ENCODE data around the gene NCKAP5L.
A peak's percentile ranks its signal among the peaks of the same experiment; 100 is the strongest.
"Not testable (repeated sequence)": the region's sequence is repeated elsewhere in the genome, so short reads cannot be mapped to it uniquely, and the experiment has no call there.

NCKAP5L gene

DNA sequence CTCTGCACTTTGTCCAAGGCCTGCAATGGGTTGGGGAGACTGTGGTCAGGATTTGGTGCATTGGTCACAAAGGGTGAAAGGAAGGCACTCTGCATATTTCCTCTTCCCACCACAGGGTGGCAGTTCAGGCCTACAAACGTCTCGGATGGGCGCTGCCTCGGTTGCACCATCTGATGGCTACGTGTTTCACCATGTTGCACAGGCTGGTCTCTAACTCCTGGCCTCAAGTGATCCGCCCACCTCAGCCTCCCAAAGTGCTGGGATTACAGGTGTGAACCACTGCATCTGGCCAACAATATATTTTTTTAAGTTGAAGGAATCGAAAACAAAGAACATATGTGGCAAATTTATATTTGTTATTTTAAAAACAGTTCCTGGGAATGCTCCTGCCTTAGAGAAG lies 51.8 kb downstream of the NCKAP5L start:
- Histone ChIP-seq H3K9ac (ENCODE audit: insufficient read length, low read depth) (no peak overlapping the region), H3K36me3 (ENCODE audit: insufficient read depth, insufficient read length, low read length) (no peaks in the 10 kb centered on the region), H3K4me3 (ENCODE audit: insufficient read length, low read depth) (no peak overlapping the region), H3K27me3 (ENCODE audit: insufficient read depth, insufficient read length) (peaks cover 4% of the 10 kb centered on the region), H3K9me3 (ENCODE audit: insufficient read depth, low read length) (no peaks in the 10 kb centered on the region), H3K4me1 (ENCODE audit: insufficient read depth, insufficient read length) (peaks cover 2% of the 10 kb centered on the region)
- peak; percentile 76 for DNase-seq (ENCODE audit: low read depth, low spot score)
- TF ChIP-seq SUZ12 (IDR thresholded peaks at IDR 0.05; ENCODE audit: extremely low read depth, insufficient read depth, insufficient read length) (no peak), YY1 (IDR thresholded peaks at IDR 0.05; ENCODE audit: insufficient read depth, insufficient read length) (no peak), ZNF274 (IDR thresholded peaks at IDR 0.05; ENCODE audit: low read depth, low read length) (no peak)

DNA sequence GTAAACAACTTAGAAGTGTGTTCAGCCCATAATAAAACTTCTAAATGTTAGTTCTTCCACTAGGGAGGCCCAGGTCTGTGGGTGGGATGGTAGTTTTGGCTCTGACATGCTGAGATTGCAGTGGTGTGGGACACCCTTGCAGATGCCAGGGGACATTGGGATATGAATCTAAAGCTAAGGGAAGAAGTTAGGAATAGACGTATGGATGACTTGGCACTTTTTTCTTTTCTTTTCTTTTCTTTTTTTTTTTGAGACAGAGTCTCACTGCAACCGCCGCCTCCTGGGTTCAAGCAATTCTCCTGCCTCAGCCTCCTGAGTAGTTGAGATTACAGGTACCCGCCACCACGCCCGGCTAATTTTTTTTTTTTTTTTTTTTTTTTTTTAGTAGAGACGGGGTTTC lies 55.1 kb downstream of the NCKAP5L start:
- H3K9ac ChIP-seq (ENCODE audit: insufficient read length, low read depth); H3K36me3 ChIP-seq (ENCODE audit: insufficient read depth, insufficient read length, low read length); H3K4me3 ChIP-seq (ENCODE audit: insufficient read length, low read depth): not testable (repeated sequence)

DNA sequence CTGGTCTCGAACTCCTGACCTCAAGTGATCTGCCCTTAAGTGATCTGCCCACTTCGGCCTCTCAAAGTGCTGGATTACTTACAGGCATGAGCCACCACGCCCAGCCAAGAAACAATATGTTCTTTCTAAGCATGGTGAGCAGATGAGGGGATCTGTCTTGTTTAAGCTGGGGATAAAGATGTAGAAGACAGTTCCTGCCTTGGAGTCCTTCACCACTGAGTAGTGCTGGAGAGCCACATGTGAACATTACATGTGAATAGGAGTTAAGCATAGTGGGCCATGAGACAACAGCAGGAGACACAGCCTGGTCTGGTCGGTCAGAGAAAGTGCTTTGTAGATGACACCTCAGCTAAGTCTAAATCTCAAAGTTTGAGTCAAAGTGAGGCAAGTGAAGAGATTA lies 60.9 kb downstream of the NCKAP5L start:
- no peak overlapping the region for H3K9ac ChIP-seq (ENCODE audit: insufficient read length, low read depth)
- no peaks in the 10 kb centered on the region for H3K27me3 ChIP-seq (ENCODE audit: insufficient read depth, insufficient read length)
- TF ChIP-seq ZNF274 (IDR thresholded peaks at IDR 0.05; ENCODE audit: low read depth, low read length): no peak
- no peak for TF ChIP-seq YY1 (IDR thresholded peaks at IDR 0.05; ENCODE audit: insufficient read depth, insufficient read length)
- TF ChIP-seq SUZ12 (IDR thresholded peaks at IDR 0.05; ENCODE audit: extremely low read depth, insufficient read depth, insufficient read length): no peak
- no peak overlapping the region for H3K4me3 ChIP-seq (ENCODE audit: insufficient read length, low read depth)
- no peaks in the 10 kb centered on the region for H3K9me3 ChIP-seq (ENCODE audit: insufficient read depth, low read length)
- H3K4me1 ChIP-seq (ENCODE audit: insufficient read depth, insufficient read length): no peaks in the 10 kb centered on the region
- DNase-seq (ENCODE audit: low read depth, low spot score): no peak
- H3K36me3 ChIP-seq (ENCODE audit: insufficient read depth, insufficient read length, low read length): peaks cover 29% of the 10 kb centered on the region

More for the DNA sequence above, 55.1 kb downstream of the NCKAP5L start:
- H3K27me3 ChIP-seq (ENCODE audit: insufficient read depth, insufficient read length); H3K9me3 ChIP-seq (ENCODE audit: insufficient read depth, low read length); H3K4me1 ChIP-seq (ENCODE audit: insufficient read depth, insufficient read length); DNase-seq (ENCODE audit: low read depth, low spot score): not testable (repeated sequence)

- DNase-seq (ENCODE audit: low read depth, low spot score): no peak
- peaks cover 41% of the 10 kb centered on the region for H3K36me3 ChIP-seq (ENCODE audit: insufficient read depth, insufficient read length, low read length)
- no peak overlapping the region for H3K4me3 ChIP-seq (ENCODE audit: insufficient read length, low read depth)
- H3K9me3 ChIP-seq (ENCODE audit: insufficient read depth, low read length): no peaks in the 10 kb centered on the region
- H3K27me3 ChIP-seq (ENCODE audit: insufficient read depth, insufficient read length): no peaks in the 10 kb centered on the region
- H3K4me1 ChIP-seq (ENCODE audit: insufficient read depth, insufficient read length): no peaks in the 10 kb centered on the region
- TF ChIP-seq SUZ12 (IDR thresholded peaks at IDR 0.05; ENCODE audit: extremely low read depth, insufficient read depth, insufficient read length) (no peak), YY1 (IDR thresholded peaks at IDR 0.05; ENCODE audit: insufficient read depth, insufficient read length) (no peak), ZNF274 (IDR thresholded peaks at IDR 0.05; ENCODE audit: low read depth, low read length) (no peak)
- no peak overlapping the region for H3K9ac ChIP-seq (ENCODE audit: insufficient read length, low read depth)
Measured at GRCh38 chr12:49766115-49766455, 62.1 kb downstream of the NCKAP5L start.

GRCh38 chr12:49764126-49764525 lies 64.1 kb downstream of the NCKAP5L start:
- Histone ChIP-seq H3K9me3 (ENCODE audit: insufficient read depth, low read length) (no peaks in the 10 kb centered on the region), H3K36me3 (ENCODE audit: insufficient read depth, insufficient read length, low read length) (peaks cover 56% of the 10 kb centered on the region)
- no peak for DNase-seq (ENCODE audit: low read depth, low spot score)

DNA sequence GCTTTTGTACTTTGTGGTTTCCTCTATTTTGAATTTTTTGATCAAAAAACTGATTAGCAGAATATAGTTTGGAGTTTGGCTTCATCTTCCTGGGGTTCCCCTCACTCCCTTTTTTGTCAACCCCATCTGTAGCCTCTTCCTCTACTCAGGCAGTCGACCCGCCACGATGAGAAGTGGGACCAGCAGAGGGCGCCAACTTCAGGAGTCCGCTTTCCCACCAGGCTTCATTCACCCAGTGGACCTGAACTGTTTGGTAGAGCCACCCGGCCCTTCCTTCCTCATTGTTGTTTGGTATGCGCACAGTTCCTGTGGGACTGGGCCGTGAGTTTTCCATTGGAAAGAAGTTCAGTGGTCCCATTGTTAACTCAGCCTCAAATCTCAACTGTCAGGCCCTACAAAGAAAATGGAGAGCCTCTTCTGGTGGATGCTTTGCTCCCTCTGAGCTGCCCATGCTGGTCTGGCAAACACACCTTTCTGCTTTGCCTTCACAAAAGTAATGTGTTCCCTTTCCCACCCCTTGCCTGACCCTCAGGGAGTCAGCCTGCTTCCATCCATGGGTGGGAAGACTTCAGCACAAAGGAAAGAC lies 65.1 kb downstream of the NCKAP5L start:
- H3K27me3 ChIP-seq (ENCODE audit: insufficient read depth, insufficient read length): no peaks in the 10 kb centered on the region
- TF ChIP-seq ZNF274 (IDR thresholded peaks at IDR 0.05; ENCODE audit: low read depth, low read length): no peak
- TF ChIP-seq YY1 (IDR thresholded peaks at IDR 0.05; ENCODE audit: insufficient read depth, insufficient read length): no peak
- no peak for TF ChIP-seq SUZ12 (IDR thresholded peaks at IDR 0.05; ENCODE audit: extremely low read depth, insufficient read depth, insufficient read length)
- peak; percentile 49 for DNase-seq (ENCODE audit: low read depth, low spot score)
- peaks cover 67% of the 10 kb centered on the region for H3K36me3 ChIP-seq (ENCODE audit: insufficient read depth, insufficient read length, low read length)
- H3K9me3 ChIP-seq (ENCODE audit: insufficient read depth, low read length): no peaks in the 10 kb centered on the region
- H3K4me3 ChIP-seq (ENCODE audit: insufficient read length, low read depth): no peak overlapping the region
- H3K9ac ChIP-seq (ENCODE audit: insufficient read length, low read depth): no peak overlapping the region
- H3K4me1 ChIP-seq (ENCODE audit: insufficient read depth, insufficient read length): no peaks in the 10 kb centered on the region

More at GRCh38 chr12:49764126-49764525, 64.1 kb downstream of the NCKAP5L start:
- no peak overlapping the region for H3K4me3 ChIP-seq (ENCODE audit: insufficient read length, low read depth)
- TF ChIP-seq YY1 (IDR thresholded peaks at IDR 0.05; ENCODE audit: insufficient read depth, insufficient read length) (no peak), ZNF274 (IDR thresholded peaks at IDR 0.05; ENCODE audit: low read depth, low read length) (no peak), SUZ12 (IDR thresholded peaks at IDR 0.05; ENCODE audit: extremely low read depth, insufficient read depth, insufficient read length) (no peak)
- H3K4me1 ChIP-seq (ENCODE audit: insufficient read depth, insufficient read length): no peaks in the 10 kb centered on the region
- H3K27me3 ChIP-seq (ENCODE audit: insufficient read depth, insufficient read length): no peaks in the 10 kb centered on the region
- no peak overlapping the region for H3K9ac ChIP-seq (ENCODE audit: insufficient read length, low read depth)

- H3K4me1 ChIP-seq (ENCODE audit: insufficient read depth, insufficient read length): no peaks in the 10 kb centered on the region
- no peak for DNase-seq (ENCODE audit: low read depth, low spot score)
- TF ChIP-seq SUZ12 (IDR thresholded peaks at IDR 0.05; ENCODE audit: extremely low read depth, insufficient read depth, insufficient read length) (no peak), YY1 (IDR thresholded peaks at IDR 0.05; ENCODE audit: insufficient read depth, insufficient read length) (no peak), ZNF274 (IDR thresholded peaks at IDR 0.05; ENCODE audit: low read depth, low read length) (no peak)
- no peak overlapping the region for H3K4me3 ChIP-seq (ENCODE audit: insufficient read length, low read depth)
- H3K36me3 ChIP-seq (ENCODE audit: insufficient read depth, insufficient read length, low read length): peaks cover 73% of the 10 kb centered on the region
- H3K9ac ChIP-seq (ENCODE audit: insufficient read length, low read depth): no peak overlapping the region
- H3K9me3 ChIP-seq (ENCODE audit: insufficient read depth, low read length): no peaks in the 10 kb centered on the region
- H3K27me3 ChIP-seq (ENCODE audit: insufficient read depth, insufficient read length): no peaks in the 10 kb centered on the region
Measured at GRCh38 chr12:49762468-49762847, 65.8 kb downstream of the NCKAP5L start.
